Natural killer cell (primary cell): Measurements from ENCODE around the gene NRDC. TPM values are rescaled to one million over a fixed set of nuclear protein-coding genes. Genes with fewer than 3 reads are reported as not detected.
A peak's percentile ranks its signal among the peaks of the same experiment; 100 is the strongest.

ENCODE experiments used
- ATAC-seq, 3 donors: fragments of 150-1000 bp in 2 of 3; fragments of 200-7000 bp in 1 of 3; cut with Tn5 transposase; 1 replicate in 1 of 3; 2 replicates in 2 of 3; pipeline ENCODE4 v1.10.0; 2021; ENCODE audit warnings: mild to moderate bottlenecking in 2 of 3, moderate library complexity in 2 of 3
- DNase-seq, 2 donors: peaks; one replicate each; pipeline versions ENCODE4 v3.0.0 to v3.0.0-alpha.2; 2013 to 2021; ENCODE audit warnings: mixed read lengths in 1 of 2
- H3K27ac ChIP-seq: one replicate; pipeline ENCODE4 v1.5.1; 2013; ENCODE audit warnings: mild to moderate bottlenecking, low read length
- H3K27me3 ChIP-seq: one replicate; pipeline ENCODE4 v1.6.1; 2013; ENCODE audit warnings: low read length; ENCODE audit not compliant: control insufficient read depth, insufficient read depth
- H3K36me3 ChIP-seq: one replicate; pipeline ENCODE4 v1.6.1; 2013; ENCODE audit warnings: low read length; ENCODE audit not compliant: control insufficient read depth, insufficient read depth
- H3K4me1 ChIP-seq: one replicate; pipeline ENCODE4 v1.6.1; 2013; ENCODE audit warnings: low read length; ENCODE audit not compliant: control insufficient read depth, insufficient read depth
- H3K4me3 ChIP-seq: one replicate; pipeline ENCODE4 v1.5.1; 2013; ENCODE audit warnings: low read length
- H3K9me3 ChIP-seq: one replicate; pipeline ENCODE4 v1.6.1; 2013; ENCODE audit warnings: low read length; ENCODE audit not compliant: control insufficient read depth, insufficient read depth
- H3K27ac Mint-ChIP-seq, 2 donors: one replicate each; pipeline ENCODE4 v1.8.0; 2022; ENCODE audit warnings: mild to moderate bottlenecking in 2 of 2, mixed read lengths in 2 of 2, moderate library complexity in 1 of 2
- H3K27me3 Mint-ChIP-seq, 2 donors: one replicate each; pipeline ENCODE4 v1.8.0; 2022; ENCODE audit warnings: low read depth in 2 of 2, mixed read lengths in 2 of 2
- H3K36me3 Mint-ChIP-seq: one replicate; pipeline ENCODE4 v1.8.0; 2022; ENCODE audit warnings: mixed read lengths
- H3K4me1 Mint-ChIP-seq, 2 donors: one replicate each; pipeline ENCODE4 v1.8.0; 2022; ENCODE audit warnings: mixed read lengths in 2 of 2
- H3K4me3 Mint-ChIP-seq: one replicate; pipeline ENCODE4 v1.8.0; 2022; ENCODE audit warnings: mild to moderate bottlenecking, moderate library complexity, mixed read lengths
- H3K9me3 Mint-ChIP-seq, 2 donors: one replicate each; pipeline ENCODE4 v1.8.0; 2022; ENCODE audit warnings: mixed read lengths in 2 of 2
- WGBS: methylation state at CpG from one replicate; pipeline ENCODE4 v1.1.7; 2013; ENCODE audit warnings: missing lambda C conversion rate; ENCODE audit not compliant: insufficient coverage; 5-methylcytosine and 5-hydroxymethylcytosine counted together
- intact Hi-C: fragments of 100-400 bp; cut with micrococcal nuclease; formaldehyde crosslinking; loops from one replicate; pipeline ENCODE4 v1.14.2; 2022
- total RNA-seq, 4 donors: library from RNA; stranded (reverse); fragments of 120-200 nt in 1 of 4; gene quantifications; one replicate each; pipeline versions ENCODE4 v1.2.3 to v1.2.4, GENCODE V29; 2013 to 2022
- TF ChIP-seq, protein P1 (sequence below): fragments of 200-600 bp; IDR thresholded peaks from one replicate; pipeline ENCODE4 v1.8.0; 2022; ENCODE audit warnings: antibody characterized with exemption

NRDC gene
- total RNA-seq, 3 donors from 2014 or later (not counting 1 experiment from before 2014, with no cell fraction given), result 122 to 165 (median 145) TPM

DNA sequence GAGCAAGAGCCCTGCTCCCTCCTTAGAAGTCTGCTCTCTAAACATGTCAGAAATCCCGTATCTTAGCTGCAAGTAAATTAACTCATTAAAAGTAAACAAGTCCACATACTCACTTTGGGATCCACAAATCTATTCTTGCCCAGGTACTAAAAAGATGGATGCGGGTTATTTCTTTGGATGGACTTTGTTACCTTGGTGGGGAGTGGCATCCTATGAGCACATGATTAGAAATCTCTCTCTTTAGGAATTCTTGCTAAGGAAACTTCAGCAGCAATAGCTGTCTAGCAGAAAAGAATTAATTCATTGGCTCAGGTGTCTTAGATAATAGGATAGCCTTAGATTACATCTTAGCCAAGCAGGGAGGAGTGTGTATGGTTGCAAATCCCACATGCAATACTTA lies 25.2 kb downstream of the NRDC start:
- Histone ChIP-seq H3K27me3 (no peaks in the 10 kb centered on the region), H3K9me3 (no peaks in the 10 kb centered on the region), H3K4me1 (no peaks in the 10 kb centered on the region), H3K4me3 (no peak overlapping the region), H3K27ac (no peak overlapping the region), H3K36me3 (peaks cover 4% of the 10 kb centered on the region)
- Mint-ChIP-seq H3K4me3 (no peak overlapping the region), H3K36me3 (no peaks in the 10 kb centered on the region), H3K4me1 (peaks cover 16 to 32% of the 10 kb centered on the region in 2 donors), H3K27ac (no peak overlapping the region), H3K9me3 (no peaks in the 10 kb centered on the region), H3K27me3 (no peaks in the 10 kb centered on the region)
- ATAC-seq (no peak), DNase-seq (no peak)
- intact Hi-C loops, result no loop called here
- 96% methylated on average over 2 of the region's 2 CpGs for WGBS
- TF ChIP-seq, protein P1, sequence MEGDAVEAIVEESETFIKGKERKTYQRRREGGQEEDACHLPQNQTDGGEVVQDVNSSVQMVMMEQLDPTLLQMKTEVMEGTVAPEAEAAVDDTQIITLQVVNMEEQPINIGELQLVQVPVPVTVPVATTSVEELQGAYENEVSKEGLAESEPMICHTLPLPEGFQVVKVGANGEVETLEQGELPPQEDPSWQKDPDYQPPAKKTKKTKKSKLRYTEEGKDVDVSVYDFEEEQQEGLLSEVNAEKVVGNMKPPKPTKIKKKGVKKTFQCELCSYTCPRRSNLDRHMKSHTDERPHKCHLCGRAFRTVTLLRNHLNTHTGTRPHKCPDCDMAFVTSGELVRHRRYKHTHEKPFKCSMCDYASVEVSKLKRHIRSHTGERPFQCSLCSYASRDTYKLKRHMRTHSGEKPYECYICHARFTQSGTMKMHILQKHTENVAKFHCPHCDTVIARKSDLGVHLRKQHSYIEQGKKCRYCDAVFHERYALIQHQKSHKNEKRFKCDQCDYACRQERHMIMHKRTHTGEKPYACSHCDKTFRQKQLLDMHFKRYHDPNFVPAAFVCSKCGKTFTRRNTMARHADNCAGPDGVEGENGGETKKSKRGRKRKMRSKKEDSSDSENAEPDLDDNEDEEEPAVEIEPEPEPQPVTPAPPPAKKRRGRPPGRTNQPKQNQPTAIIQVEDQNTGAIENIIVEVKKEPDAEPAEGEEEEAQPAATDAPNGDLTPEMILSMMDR, result no peak

DNA sequence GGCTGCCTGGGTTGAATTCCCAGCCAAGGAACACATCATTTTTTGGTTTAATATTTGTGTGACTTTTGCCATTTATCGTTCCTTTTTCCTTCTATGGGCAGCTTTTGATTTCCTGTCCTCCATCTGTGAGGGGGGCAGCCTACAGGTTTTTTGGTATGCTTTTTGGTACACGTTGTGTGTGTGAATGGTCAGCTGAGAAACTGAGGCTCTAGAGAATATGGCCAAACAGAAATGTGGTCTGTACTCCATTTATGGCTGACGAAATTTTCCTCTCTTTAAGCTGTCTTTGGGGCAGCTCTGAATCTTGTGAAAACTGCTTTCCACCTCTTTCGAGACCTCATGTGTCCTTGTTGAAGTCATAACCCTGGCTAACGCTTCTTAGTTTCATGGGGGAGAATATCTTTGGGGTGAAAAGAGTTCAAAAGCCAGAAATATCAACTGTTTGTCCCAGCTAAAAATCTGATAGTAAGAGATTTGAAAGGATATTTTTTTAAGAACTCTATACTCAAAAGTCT lies 26.6 kb downstream of the NRDC start:
- ATAC-seq (no peak), DNase-seq (no peak)
- no peaks in the 10 kb centered on the region for H3K27me3 ChIP-seq
- TF ChIP-seq, protein P1, result no peak
- H3K36me3 Mint-ChIP-seq, result no peaks in the 10 kb centered on the region
- H3K27ac Mint-ChIP-seq, result peak overlapping the region in 1 of 2 donors; percentile 21
- no peak overlapping the region for H3K27ac ChIP-seq
- H3K9me3 ChIP-seq, result no peaks in the 10 kb centered on the region
- H3K9me3 Mint-ChIP-seq, result no peaks in the 10 kb centered on the region
- H3K27me3 Mint-ChIP-seq, result no peaks in the 10 kb centered on the region
- no peak overlapping the region for H3K4me3 Mint-ChIP-seq
- H3K4me1 Mint-ChIP-seq, result peaks cover 10 to 32% of the 10 kb centered on the region in 2 donors
- peaks cover 4% of the 10 kb centered on the region for H3K36me3 ChIP-seq
- WGBS, result 88% methylated on average over 5 of the region's 5 CpGs
- no peak overlapping the region for H3K4me3 ChIP-seq
- intact Hi-C loops, result no loop called here
- no peaks in the 10 kb centered on the region for H3K4me1 ChIP-seq

DNA sequence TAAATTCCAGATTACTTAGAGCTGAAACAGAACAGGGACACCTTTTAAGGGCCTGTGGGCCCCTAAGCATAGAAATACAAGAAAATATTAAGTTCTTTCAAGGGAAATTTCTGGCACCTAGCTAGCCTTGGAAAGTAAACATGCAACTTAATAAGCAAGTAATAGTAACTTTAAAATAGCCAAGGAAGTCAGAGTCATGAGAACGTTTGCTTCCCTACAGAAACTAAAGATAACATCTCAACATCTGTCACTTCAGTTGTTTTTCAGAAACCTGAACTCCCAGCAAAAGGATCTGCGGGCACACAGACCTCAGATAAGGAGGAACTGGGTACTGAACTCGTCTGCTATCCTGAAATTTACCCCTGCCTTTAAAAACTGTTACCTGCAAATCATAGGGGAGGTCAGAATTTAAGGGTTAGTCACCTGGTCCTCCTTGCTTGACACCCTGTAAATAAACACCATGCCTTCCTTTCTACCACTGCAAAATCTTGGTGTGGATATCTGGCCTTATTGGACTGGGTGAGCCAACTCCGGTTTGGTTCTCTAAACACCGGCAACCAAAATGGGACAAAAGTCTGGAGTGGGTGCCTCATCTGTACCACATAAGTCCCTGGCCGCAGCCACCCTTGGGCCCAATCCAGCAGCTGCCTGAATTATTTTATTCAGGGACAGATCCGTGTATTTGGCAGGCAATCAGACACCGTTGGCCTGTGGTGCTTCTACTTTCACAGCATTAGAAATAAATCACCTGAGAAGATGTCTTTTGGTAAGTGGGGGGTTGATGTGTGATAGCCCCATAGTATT lies 27.9 kb downstream of the NRDC start:
- DNase-seq (no peak), ATAC-seq (no peak)
- peak overlapping the region in 1 of 2 donors; percentile 27 for H3K27ac Mint-ChIP-seq
- Histone ChIP-seq H3K27ac (no peak overlapping the region), H3K4me3 (no peak overlapping the region), H3K36me3 (peaks cover 4% of the 10 kb centered on the region), H3K27me3 (no peaks in the 10 kb centered on the region), H3K9me3 (no peaks in the 10 kb centered on the region), H3K4me1 (no peaks in the 10 kb centered on the region)
- TF ChIP-seq, protein P1, result no peak
- WGBS, result 51% methylated on average over 8 of the region's 8 CpGs
- no peaks in the 10 kb centered on the region for H3K9me3 Mint-ChIP-seq
- no peaks in the 10 kb centered on the region for H3K27me3 Mint-ChIP-seq
- intact Hi-C loops, result no loop called here
- peaks cover 17 to 27% of the 10 kb centered on the region in 2 donors for H3K4me1 Mint-ChIP-seq
- H3K4me3 Mint-ChIP-seq, result no peak overlapping the region
- no peaks in the 10 kb centered on the region for H3K36me3 Mint-ChIP-seq
